GM12878 (cell line): ENCODE data around the gene HES2. TPM values are rescaled to one million over a fixed set of nuclear protein-coding genes. Genes with fewer than 3 reads are reported as not detected.

Experiments used
- ATAC-seq: fragments of 200-7000 bp; cut with Tn5 transposase; 3 replicates; pipeline ENCODE4 v1.9.1; 2020; ENCODE audit warnings: mild to moderate bottlenecking, moderate library complexity
- BruUV-seq: library from RNA; stranded (reverse); fragments of 400-500 nt; replicated peaks from 2 replicates; lab custom pipeline; 2021; lab: Mats Ljungman, UMichigan
- CTCF ChIA-PET: fragments of 300-600 bp; sonication (Branson Sonifier 250); formaldehyde crosslinking; extraction: SDS; loops from one replicate; lab custom pipeline; 2021; ENCODE audit warnings: inconsistent platforms; lab: Yijun Ruan, JAX
- POLR2A ChIA-PET: fragments of 350-600 bp; formaldehyde crosslinking; extraction: SDS; loops from one replicate; lab custom pipeline; 2021; ENCODE audit warnings: inconsistent platforms; lab: Charles Lee
- RAD21 ChIA-PET: fragments of 300-600 bp; sonication (Branson Sonifier 250); formaldehyde crosslinking; loops from one replicate; lab custom pipeline; 2023; ENCODE audit warnings: antibody characterized with exemption; ENCODE audit not compliant: unreplicated experiment; lab: Charles Lee
- SMC1A ChIA-PET: fragments of 300-600 bp; sonication (Branson Sonifier 250); formaldehyde crosslinking; loops from one replicate; lab custom pipeline; 2023; ENCODE audit not compliant: unreplicated experiment, uncharacterized antibody; lab: Charles Lee
- DNase-seq: peaks from one replicate; pipeline ENCODE4 v3.0.0-alpha.2; 2011; ENCODE audit warnings: low read depth, low spot score
- FAIRE-seq: peaks from 3 replicates; lab custom pipeline; 2011; peaks lifted over from hg19 to GRCh38; lab: Jason Lieb, UNC
- H2AFZ ChIP-seq: 2 replicates; pipeline ENCODE4 v1.6.0; 2011; ENCODE audit warnings: low read depth, low read length, control low read depth; ENCODE audit not compliant: control insufficient read depth
- H3K27ac ChIP-seq: 2 replicates; pipeline ENCODE4 v1.5.1; 2011; ENCODE audit warnings: control low read depth; ENCODE audit not compliant: control insufficient read depth, insufficient read depth
- H3K27me3 ChIP-seq, 2 experiments: replicated peaks in 1 of 2; 2 replicates each; pipeline versions ENCODE4 v1.6.0 to v1.6.1; 2011; ENCODE audit warnings: low read length in 1 of 2; ENCODE audit not compliant: control insufficient read depth in 2 of 2, insufficient read depth in 2 of 2
- H3K36me3 ChIP-seq, 2 experiments: 2 replicates each; pipeline ENCODE4 v1.5.1; 2011; ENCODE audit warnings: low read length in 1 of 2; ENCODE audit not compliant: control insufficient read depth in 2 of 2, insufficient read depth in 2 of 2
- H3K4me1 ChIP-seq: 2 replicates; pipeline ENCODE4 v1.6.1; 2011; ENCODE audit warnings: mild to moderate bottlenecking, low read length, moderate library complexity, mixed read lengths; ENCODE audit not compliant: control insufficient read depth, insufficient read depth
- H3K4me2 ChIP-seq: 2 replicates; pipeline ENCODE4 v1.6.0; 2011; ENCODE audit warnings: control low read depth; ENCODE audit not compliant: control insufficient read depth, insufficient read depth
- H3K4me3 ChIP-seq: fragments of 200-600 bp; sonication (generic); 2 replicates; pipeline ENCODE4 v1.5.1; 2016
- H3K79me2 ChIP-seq: 2 replicates; pipeline ENCODE4 v1.6.0; 2011; ENCODE audit warnings: low read length; ENCODE audit not compliant: control insufficient read depth, insufficient read depth
- H3K9ac ChIP-seq: 2 replicates; pipeline ENCODE4 v1.8.0; 2011; ENCODE audit warnings: low read length, control low read depth, mixed read lengths; ENCODE audit not compliant: control insufficient read depth, insufficient read depth
- H3K9me3 ChIP-seq: replicated peaks from 3 replicates; pipeline ENCODE4 v1.5.1; 2011; ENCODE audit warnings: mild to moderate bottlenecking, low read length; ENCODE audit not compliant: control insufficient read depth, insufficient read depth
- H4K20me1 ChIP-seq: 2 replicates; pipeline ENCODE4 v1.6.0; 2011; ENCODE audit not compliant: control insufficient read depth, insufficient read depth
- CTCF ChIP-seq, 3 experiments: IDR thresholded peaks in 2 of 3; conservative IDR thresholded peaks in 1 of 3; 2 replicates each; pipeline ENCODE4 v1.5.1; 2011; ENCODE audit warnings: low read depth in 3 of 3, low read length in 3 of 3, mild to moderate bottlenecking in 3 of 3, control low read depth in 2 of 3, moderate library complexity in 2 of 3, inconsistent platforms in 1 of 3, mixed read lengths in 1 of 3; ENCODE audit not compliant: control insufficient read depth in 2 of 3, insufficient read depth in 1 of 3; ENCODE audit errors: extremely low read depth in 1 of 3
- ELK1 ChIP-seq: IDR thresholded peaks from 2 replicates; pipeline ENCODE4 v1.6.1; 2012; ENCODE audit warnings: low read depth, low read length, improper control_type of control experiment
- IKZF1 ChIP-seq: fragments of 450-650 bp; conservative IDR thresholded peaks from 2 replicates; pipeline ENCODE4 v1.6.1; 2017; ENCODE audit warnings: antibody characterized with exemption, mild to moderate bottlenecking
- IRF5 ChIP-seq: fragments of 450-650 bp; IDR thresholded peaks from 2 replicates; pipeline ENCODE4 v1.6.1; 2017; ENCODE audit warnings: borderline replicate concordance
- MXI1 ChIP-seq: fragments of 150-350 bp; IDR thresholded peaks from 2 replicates; pipeline ENCODE4 v1.6.1; 2011; ENCODE audit warnings: low read depth, mild to moderate bottlenecking, inconsistent platforms, low read length, improper control_type of control experiment
- MYB ChIP-seq: fragments of 150-350 bp; IDR thresholded peaks from 2 replicates; pipeline ENCODE4 v1.6.1; 2014; ENCODE audit warnings: mild to moderate bottlenecking, low read depth, low read length, borderline replicate concordance
- NBN ChIP-seq: fragments of 450-650 bp; IDR thresholded peaks from 2 replicates; pipeline ENCODE4 v1.6.1; 2016
- POLR2A ChIP-seq: IDR thresholded peaks from 2 replicates; pipeline ENCODE4 v1.6.1; 2011; ENCODE audit warnings: low read depth, mild to moderate bottlenecking, low read length
- RB1 ChIP-seq: fragments of 450-650 bp; formaldehyde crosslinking; IDR thresholded peaks from 2 replicates; pipeline ENCODE4 v1.6.1; 2017; ENCODE audit warnings: mild to moderate bottlenecking, borderline replicate concordance
- SREBF1 ChIP-seq: IDR thresholded peaks from 2 replicates; pipeline ENCODE4 v1.6.1; 2012; ENCODE audit warnings: mild to moderate bottlenecking, low read length
- TARDBP ChIP-seq: IDR thresholded peaks from 2 replicates; pipeline ENCODE4 v1.6.1; 2016; ENCODE audit warnings: borderline replicate concordance
- ZNF592 ChIP-seq: fragments of 450-650 bp; IDR thresholded peaks from 2 replicates; pipeline ENCODE4 v1.6.1; 2017; ENCODE audit warnings: mild to moderate bottlenecking, moderate library complexity
- ZNF622 ChIP-seq: fragments of 450-650 bp; IDR thresholded peaks from 2 replicates; pipeline ENCODE4 v1.6.1; 2017; ENCODE audit warnings: mild to moderate bottlenecking, inconsistent platforms
- ZZZ3 ChIP-seq: IDR thresholded peaks from 2 replicates; pipeline ENCODE4 v1.6.1; 2011; ENCODE audit warnings: low read depth; ENCODE audit not compliant: control insufficient read depth, insufficient read length
- WGBS: methylation state at CpG from one replicate; pipeline ENCODE4 v1.1.6; 2016; ENCODE audit warnings: low lambda C conversion rate; ENCODE audit not compliant: insufficient replicate concordance, insufficient coverage; ENCODE audit errors: missing lambda C conversion rate; 5-methylcytosine and 5-hydroxymethylcytosine counted together
- in situ Hi-C: fragments of 300-500 bp; cut with MboI; formaldehyde crosslinking; loops from 9 replicates; pipeline ENCODE4 v1.14.3; 2018; ENCODE audit warnings: mixed read lengths
- intact Hi-C: fragments of 100-400 bp; cut with micrococcal nuclease; formaldehyde crosslinking; loops from one replicate; pipeline ENCODE4 v1.14.2; 2022; ENCODE audit not compliant: unreplicated experiment
- polyA plus RNA-seq, 11 experiments: library from polyadenylated mRNA; depleted of rRNA in 4 of 11; unstranded in 6 of 11; stranded (reverse) in 5 of 11; fragments of >200 nt; fragmentation: Nextera tagmentation in 4 of 11; fragmentation: Illumina TruSeq in 1 of 11; extraction: Ambion mirVana in 4 of 11; extraction: Trizol in 1 of 11; gene quantifications; 1 replicate in 1 of 11; 2 replicates in 10 of 11; pipeline versions ENCODE4 v1.2.1 to v1.2.3, GENCODE V29; 2011 to 2016; ENCODE audit warnings: inconsistent platforms in 2 of 11, missing spikeins in 2 of 11, low read depth in 1 of 11
- total RNA-seq, 4 experiments: library from RNA; depleted of rRNA in 3 of 4; stranded (reverse); fragments of >200 nt in 3 of 4; fragmentation: Illumina TruSeq in 1 of 4; extraction: Trizol in 1 of 4; gene quantifications; 2 replicates each; pipeline versions ENCODE4 v1.2.1 to v1.2.3, GENCODE V29; 2013 to 2021

HES2 gene
- total and polyA plus RNA-seq, 10 of the 15 experiments (the other 5 are each of a cell fraction or from before 2014, with no cell fraction given), result 0.13 to 2.0 (median 0.26) TPM

- POLR2A ChIA-PET, result interaction anchor here (0.6 kb wide), 1 partner anchor 71 kb away, joined by 3 read pairs; no protein-coding TSS in a partner anchor
- Histone ChIP-seq H3K4me2 (no peak overlapping the region), H3K9me3 (no peaks in the 10 kb centered on the region), H2AFZ (no peak overlapping the region), H3K4me3 (no peak overlapping the region), H3K36me3 (no peaks in the 10 kb centered on the region), H3K27ac (no peak overlapping the region), H3K4me1 (no peaks in the 10 kb centered on the region), H3K79me2 (no peaks in the 10 kb centered on the region), H3K9ac (no peak overlapping the region), H4K20me1 (peaks cover 4% of the 10 kb centered on the region), H3K27me3 (no peaks in the 10 kb centered on the region)
- RAD21 ChIA-PET, result no interaction called here
- WGBS, result 43% methylated on average over 2 of the region's 3 CpGs
- CTCF ChIA-PET, result interaction anchor here (0.8 kb wide), 1 partner anchor 12 kb away, joined by 4 read pairs; no protein-coding TSS in a partner anchor
- FAIRE-seq, result no peak
- ATAC-seq, result no peak
- DNase-seq, result no peak
- SMC1A ChIA-PET, result no interaction called here
- in situ Hi-C loops, result no loop called here
- no TSS peak for BruUV-seq
- intact Hi-C loops, result no loop called here
- no peak for TF ChIP-seq SREBF1
- no peak for TF ChIP-seq ZZZ3
- no peak for TF ChIP-seq CTCF (IDR thresholded peaks at IDR 0.05 in 2 of 3, conservative IDR thresholded peaks at IDR 0.05 in 1 of 3; ENCODE audit: control insufficient read depth in 2 of 3, extremely low read depth in 1 of 3, insufficient read depth in 1 of 3, low read depth in 3 of 3, low read length in 3 of 3)
- TF ChIP-seq ZNF592, result no peak
- TF ChIP-seq TARDBP, result no peak
- TF ChIP-seq MXI1, result no peak
- no peak for TF ChIP-seq ELK1
- TF ChIP-seq IRF5, result no peak
- TF ChIP-seq ZNF622, result no peak
- no peak for TF ChIP-seq MYB
- no peak for TF ChIP-seq IKZF1
- no peak for TF ChIP-seq RB1
- TF ChIP-seq POLR2A, result no peak
- TF ChIP-seq NBN, result no peak
Observed at GRCh38 chr1:6435547-6435946, 15.8 kb upstream of the HES2 start.
